HepG2 (cell line): ENCODE data around the gene SLC2A14. TPM values are rescaled to one million over a fixed set of nuclear protein-coding genes. Genes with fewer than 3 reads are reported as not detected.
"Not testable (repeated sequence)": the region's sequence is repeated elsewhere in the genome, so short reads cannot be mapped to it uniquely, and the experiment has no call there.

Experiments
- ATAC-seq: fragments of 200-7000 bp; cut with Tn5 transposase; 3 replicates; pipeline ENCODE4 v1.9.1; 2020; ENCODE audit warnings: mild to moderate bottlenecking, moderate library complexity
- BruUV-seq: library from RNA; stranded (reverse); fragments of 400-500 nt; replicated peaks from 2 replicates; lab custom pipeline; 2021; lab: Mats Ljungman, UMichigan
- CTCF ChIA-PET: fragments of 300-600 bp; formaldehyde crosslinking; extraction: SDS; loops from one replicate; lab custom pipeline; 2021; ENCODE audit warnings: low total read pairs, inconsistent platforms, low intra/inter-chr PET ratio; lab: Yijun Ruan, JAX
- POLR2A ChIA-PET: fragments of 350-600 bp; sonication (Branson Sonifier 250); formaldehyde crosslinking; loops from one replicate; lab custom pipeline; 2020; ENCODE audit warnings: antibody characterized with exemption, inconsistent platforms; lab: Yijun Ruan, JAX
- DNase-seq: peaks from one replicate; pipeline ENCODE4 v3.0.0-alpha.2; 2015; ENCODE audit warnings: low spot score
- FAIRE-seq: peaks from 3 replicates; lab custom pipeline; 2011; peaks lifted over from hg19 to GRCh38; lab: Jason Lieb, UNC
- H2AFZ ChIP-seq: one replicate; pipeline ENCODE4 v1.6.1; 2011; ENCODE audit warnings: low read length, inconsistent platforms
- H3K27ac ChIP-seq: fragments of 300-600 bp; 3 replicates; pipeline ENCODE4 v1.8.0; 2011; ENCODE audit warnings: mixed run types, mild to moderate bottlenecking, mixed read lengths, low read length, inconsistent platforms; ENCODE audit not compliant: insufficient read depth; ENCODE audit errors: extremely low read length
- H3K27me3 ChIP-seq, 2 experiments: fragments of 200-600 bp in 1 of 2; 2 replicates in 1 of 2; 3 replicates in 1 of 2; pipeline versions ENCODE4 v1.6.0 to v1.8.0; 2011; ENCODE audit warnings: low read length in 2 of 2, mild to moderate bottlenecking in 2 of 2, moderate library complexity in 2 of 2, inconsistent platforms in 1 of 2; ENCODE audit not compliant: insufficient read depth in 2 of 2, control insufficient read depth in 1 of 2
- H3K36me3 ChIP-seq, 2 experiments: fragments of 200-600 bp in 1 of 2; replicated peaks in 1 of 2; 2 replicates in 1 of 2; 3 replicates in 1 of 2; pipeline versions ENCODE4 v1.5.1 to v1.8.0; 2011; ENCODE audit warnings: low read length in 2 of 2, inconsistent platforms in 1 of 2; ENCODE audit not compliant: insufficient read depth in 2 of 2, control insufficient read depth in 1 of 2
- H3K4me1 ChIP-seq: 2 replicates; pipeline ENCODE4 v1.5.1; 2012; ENCODE audit warnings: low read length, inconsistent platforms; ENCODE audit not compliant: insufficient read depth
- H3K4me2 ChIP-seq: 2 replicates; pipeline ENCODE4 v1.6.0; 2011; ENCODE audit warnings: low read depth, low read length, inconsistent platforms
- H3K4me3 ChIP-seq, 3 experiments: fragments of 200-600 bp in 1 of 3; sonication (generic), shearing (Covaris generic) in 1 of 3; replicated peaks in 1 of 3; 2 replicates each; pipeline ENCODE4 v1.5.1; 2011 to 2016; ENCODE audit warnings: low read length in 3 of 3, inconsistent platforms in 2 of 3, low read depth in 2 of 3, mild to moderate bottlenecking in 2 of 3, control low read depth in 1 of 3, mixed read lengths in 1 of 3; ENCODE audit not compliant: insufficient read depth in 1 of 3
- H3K79me2 ChIP-seq: one replicate; pipeline ENCODE4 v1.6.1; 2011; ENCODE audit warnings: low read length, inconsistent platforms; ENCODE audit not compliant: insufficient read depth
- H3K9ac ChIP-seq: 2 replicates; pipeline ENCODE4 v1.6.0; 2011; ENCODE audit warnings: mild to moderate bottlenecking, low read depth, low read length, inconsistent platforms; ENCODE audit not compliant: insufficient read depth
- H3K9me3 ChIP-seq: 2 replicates; pipeline ENCODE4 v1.5.1; 2012; ENCODE audit warnings: mild to moderate bottlenecking, low read length
- H4K20me1 ChIP-seq: 2 replicates; pipeline ENCODE4 v1.6.0; 2011; ENCODE audit warnings: inconsistent platforms, mild to moderate bottlenecking, low read length, moderate library complexity; ENCODE audit not compliant: insufficient read depth
- AGO2 ChIP-seq: fragments of 200-400 bp; formaldehyde crosslinking; optimal IDR thresholded peaks from 2 replicates; pipeline ENCODE3; 2017; ENCODE audit warnings: mild to moderate bottlenecking, low read depth, low read length, moderate library complexity
- NFYB ChIP-seq: sonication (generic); formaldehyde crosslinking; IDR thresholded peaks from 2 replicates; pipeline ENCODE4 v1.4.0; 2020; ENCODE audit warnings: missing genetic modification reagents
- NFYC ChIP-seq: IDR thresholded peaks from 2 replicates; pipeline ENCODE4 v1.6.1; 2016; ENCODE audit warnings: missing genetic modification reagents, missing compliant biosample characterization
- POLR2A ChIP-seq, 2 experiments: IDR thresholded peaks; 2 replicates each; pipeline ENCODE4 v1.6.1; 2011; ENCODE audit warnings: low read depth in 2 of 2, low read length in 2 of 2, mild to moderate bottlenecking in 1 of 2, moderate library complexity in 1 of 2; ENCODE audit not compliant: insufficient read depth in 1 of 2
- POLR2AphosphoS5 ChIP-seq: IDR thresholded peaks from 2 replicates; pipeline ENCODE4 v1.6.1; 2012; ENCODE audit warnings: low read depth, low read length
- RBFOX2 ChIP-seq: fragments of 200-400 bp; formaldehyde crosslinking; IDR thresholded peaks from 2 replicates; pipeline ENCODE4 v1.6.1; 2017; ENCODE audit warnings: low read depth, mild to moderate bottlenecking, low read length
- ZBTB38 ChIP-seq: sonication (generic); formaldehyde crosslinking; IDR thresholded peaks from 2 replicates; pipeline ENCODE4 v1.5.1; 2020; ENCODE audit warnings: mild to moderate bottlenecking, missing genetic modification reagents
- WGBS: methylation state at CpG from one replicate; pipeline ENCODE4 v1.1.6; 2017; ENCODE audit warnings: low lambda C conversion rate; 5-methylcytosine and 5-hydroxymethylcytosine counted together
- in situ Hi-C: cut with HindIII; loops from 2 replicates; pipeline ENCODE4 v1.10.0; 2017; ENCODE audit warnings: low pct_unique_long_range_greater_than_20kb; ENCODE audit not compliant: extremely low pct_ligation_motif_present
- intact Hi-C: fragments of 100-400 bp; cut with micrococcal nuclease; formaldehyde crosslinking; loops from one replicate; pipeline ENCODE4 v1.10.0; 2022; ENCODE audit not compliant: unreplicated experiment
- polyA plus RNA-seq, 8 experiments: library from polyadenylated mRNA; depleted of rRNA in 3 of 8; stranded (reverse) in 7 of 8; unstranded in 1 of 8; fragments of >200 nt; fragmentation: Illumina TruSeq in 4 of 8; extraction: Trizol in 4 of 8; gene quantifications; 2 replicates each; pipeline versions ENCODE4 v1.2.1 to v1.2.3, GENCODE V29; 2011 to 2016; ENCODE audit warnings: low read depth in 4 of 8, missing spikeins in 1 of 8, mixed read lengths in 1 of 8; ENCODE audit not compliant: insufficient read depth in 1 of 8
- total RNA-seq, 5 experiments: library from RNA; depleted of rRNA; stranded (reverse); fragments of >200 nt; fragmentation: Illumina TruSeq; extraction: Trizol; gene quantifications; 2 replicates each; pipeline ENCODE4 v1.2.3, GENCODE V29; 2016; ENCODE audit warnings: low read depth in 1 of 5

The SLC2A14 gene
- total and polyA plus RNA-seq, 2 of the 13 experiments (the other 11 are each of a cell fraction or from before 2014, with no cell fraction given), result 7.7 to 39.0 TPM

- H3K79me2 ChIP-seq, result not testable (repeated sequence)
These were observed 9.0 kb upstream of the SLC2A14 start for GRCh38 chr12:7881736-7882120.

GRCh38 chr12:7880952-7881735 lies 8.4 kb upstream of the SLC2A14 start:
- H3K9me3 ChIP-seq, DNase-seq, POLR2A ChIA-PET, in situ Hi-C loops, CTCF ChIA-PET, H3K4me3 ChIP-seq, H3K79me2 ChIP-seq, FAIRE-seq, BruUV-seq, H4K20me1 ChIP-seq, H3K4me2 ChIP-seq, ATAC-seq, H3K36me3 ChIP-seq, H3K27me3 ChIP-seq, H3K27ac ChIP-seq, intact Hi-C loops, H2AFZ ChIP-seq, H3K9ac ChIP-seq: not testable (repeated sequence)
- TF ChIP-seq ZBTB38 (0 out of 2 replicates have a peak, but pooled peaks have one; percentile 27), RBFOX2 (peak; percentile 31; the same call in 1 of the 2 replicates), AGO2 (peak; percentile 36)
- H3K4me1 ChIP-seq, result peaks cover 61% of the 10 kb centered on the region
- 98% methylated on average over 22 of the region's 52 CpGs for WGBS

More at GRCh38 chr12:7881736-7882120, 9.0 kb upstream of the SLC2A14 start:
- POLR2A ChIA-PET, result interaction anchor here (0.9 kb wide), 1 partner anchor 9 kb away, joined by 5 read pairs; no protein-coding TSS in a partner anchor
- 83% methylated on average over 4 of the region's 4 CpGs for WGBS
- H3K4me3 ChIP-seq, H3K36me3 ChIP-seq, FAIRE-seq, H3K9ac ChIP-seq, ATAC-seq, H3K27me3 ChIP-seq, BruUV-seq, DNase-seq, CTCF ChIA-PET, H2AFZ ChIP-seq, in situ Hi-C loops, H4K20me1 ChIP-seq, H3K4me2 ChIP-seq, intact Hi-C loops, H3K9me3 ChIP-seq: not testable (repeated sequence)
- TF ChIP-seq NFYB (CRISPR knock-in tag), result peak; percentile 78
- TF ChIP-seq NFYC (CRISPR knock-in tag), result peak; percentile 77
- TF ChIP-seq POLR2AphosphoS5, result peak; percentile 21; the same call in 1 of the 2 replicates
- peak; percentile 13 to 55; a peak in 2 of 4 replicates for TF ChIP-seq POLR2A (IDR thresholded peaks at IDR 0.05; ENCODE audit: insufficient read depth in 1 of 2, low read depth in 2 of 2, low read length in 2 of 2)
- Histone ChIP-seq H3K27ac (peak overlapping the region; percentile 48), H3K4me1 (peaks cover 61% of the 10 kb centered on the region)
